LNCaP clone FGC (cell line): Measurements from ENCODE around the gene ADGRG6.

Experiments used
- DNase-seq: peaks from one replicate; pipeline ENCODE4 v3.0.0-alpha.2; 2011; ENCODE audit warnings: low read depth
- H3K4me3 ChIP-seq: 2 replicates; pipeline ENCODE4 v1.5.1; 2011; ENCODE audit warnings: mild to moderate bottlenecking, low read depth, low read length, control low read depth
- TF ChIP-seq, protein P1 (sequence below): IDR thresholded peaks from 2 replicates; pipeline ENCODE4 v1.5.1; 2012; ENCODE audit warnings: mild to moderate bottlenecking; ENCODE audit not compliant: control insufficient read depth, insufficient read depth; ENCODE audit errors: extremely low read depth

Gene ADGRG6

DNA sequence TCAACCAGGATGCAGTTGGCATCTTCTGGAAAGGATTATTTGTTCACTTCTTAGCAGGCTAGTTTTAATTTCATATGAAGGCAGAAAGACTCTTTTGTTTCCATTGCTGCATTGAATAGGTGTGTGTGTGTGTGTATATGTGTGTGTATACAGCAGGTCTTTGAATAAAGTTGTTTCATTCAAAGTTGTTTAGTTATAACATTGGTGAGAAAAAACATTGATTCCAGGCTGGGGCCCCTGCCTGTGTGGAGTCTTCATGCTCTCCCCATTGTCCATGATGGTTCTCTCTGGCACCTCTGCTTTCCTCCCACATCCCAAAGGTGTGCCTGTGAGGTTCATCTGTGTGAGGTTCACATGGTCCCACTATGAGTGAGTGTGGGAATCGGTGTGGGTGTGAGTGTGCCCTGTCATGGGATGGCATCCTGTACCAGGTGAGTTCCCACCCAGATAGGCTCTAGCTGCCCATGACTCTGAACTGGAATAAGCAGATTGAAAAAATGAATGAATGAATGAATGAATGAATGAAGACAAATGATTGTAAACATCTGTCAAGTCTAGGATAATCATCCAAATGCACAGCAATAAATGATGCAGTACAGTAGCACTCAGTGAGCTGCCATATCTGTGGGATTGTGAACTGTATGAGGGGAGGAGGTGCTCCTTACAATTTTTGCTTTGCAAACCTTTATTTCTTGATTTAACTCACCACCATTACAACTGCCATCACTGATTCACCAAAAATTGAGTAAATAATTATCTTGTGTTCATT is 156.0 kb downstream of the ADGRG6 start:
- no peak for DNase-seq
- no peak overlapping the region for H3K4me3 ChIP-seq

DNA sequence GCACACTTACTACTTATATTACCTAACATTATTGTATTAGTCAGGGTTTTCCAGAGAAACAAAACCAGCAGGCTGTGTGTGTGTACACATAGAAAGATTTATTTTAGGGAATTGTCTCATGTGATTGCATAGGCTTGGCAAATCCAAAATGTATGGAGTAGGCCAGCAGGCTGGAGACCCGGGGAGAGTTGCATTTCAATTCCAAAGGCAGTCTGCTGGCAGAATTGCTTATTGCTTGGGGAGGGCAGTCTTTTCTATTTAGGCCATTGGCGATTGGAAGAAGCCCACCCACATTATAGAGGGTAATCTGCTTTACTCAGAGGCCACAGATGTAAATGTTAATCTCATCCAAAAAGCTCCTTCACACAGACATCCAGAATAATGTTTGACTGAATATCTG is 157.0 kb downstream of the ADGRG6 start:
- H3K4me3 ChIP-seq: no peak overlapping the region
- TF ChIP-seq, protein P1, sequence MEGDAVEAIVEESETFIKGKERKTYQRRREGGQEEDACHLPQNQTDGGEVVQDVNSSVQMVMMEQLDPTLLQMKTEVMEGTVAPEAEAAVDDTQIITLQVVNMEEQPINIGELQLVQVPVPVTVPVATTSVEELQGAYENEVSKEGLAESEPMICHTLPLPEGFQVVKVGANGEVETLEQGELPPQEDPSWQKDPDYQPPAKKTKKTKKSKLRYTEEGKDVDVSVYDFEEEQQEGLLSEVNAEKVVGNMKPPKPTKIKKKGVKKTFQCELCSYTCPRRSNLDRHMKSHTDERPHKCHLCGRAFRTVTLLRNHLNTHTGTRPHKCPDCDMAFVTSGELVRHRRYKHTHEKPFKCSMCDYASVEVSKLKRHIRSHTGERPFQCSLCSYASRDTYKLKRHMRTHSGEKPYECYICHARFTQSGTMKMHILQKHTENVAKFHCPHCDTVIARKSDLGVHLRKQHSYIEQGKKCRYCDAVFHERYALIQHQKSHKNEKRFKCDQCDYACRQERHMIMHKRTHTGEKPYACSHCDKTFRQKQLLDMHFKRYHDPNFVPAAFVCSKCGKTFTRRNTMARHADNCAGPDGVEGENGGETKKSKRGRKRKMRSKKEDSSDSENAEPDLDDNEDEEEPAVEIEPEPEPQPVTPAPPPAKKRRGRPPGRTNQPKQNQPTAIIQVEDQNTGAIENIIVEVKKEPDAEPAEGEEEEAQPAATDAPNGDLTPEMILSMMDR: no peak
- no peak for DNase-seq

More for the DNA sequence above, 156.0 kb downstream of the ADGRG6 start:
- TF ChIP-seq, protein P1: no peak

DNA sequence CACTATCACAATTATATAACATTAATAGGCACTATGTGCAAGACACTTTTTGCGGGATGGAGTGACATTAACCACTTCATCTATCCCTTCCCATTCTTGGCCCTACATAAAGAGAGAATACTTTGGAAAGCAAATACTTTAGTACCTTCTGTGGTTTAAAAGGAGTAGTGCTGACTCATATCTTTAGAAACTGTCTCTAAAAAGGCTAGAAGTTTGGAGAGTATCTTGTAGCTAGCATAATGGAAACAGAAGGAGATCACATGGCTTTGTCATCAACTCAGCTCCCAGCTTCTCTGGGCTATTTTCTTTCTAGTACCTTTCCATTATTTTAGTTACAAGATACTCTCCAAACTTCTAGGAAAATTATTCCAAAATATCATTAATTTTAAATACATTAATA is 157.5 kb downstream of the ADGRG6 start:
- DNase-seq: no peak
- TF ChIP-seq, protein P1: no peak
- no peak overlapping the region for H3K4me3 ChIP-seq

DNA sequence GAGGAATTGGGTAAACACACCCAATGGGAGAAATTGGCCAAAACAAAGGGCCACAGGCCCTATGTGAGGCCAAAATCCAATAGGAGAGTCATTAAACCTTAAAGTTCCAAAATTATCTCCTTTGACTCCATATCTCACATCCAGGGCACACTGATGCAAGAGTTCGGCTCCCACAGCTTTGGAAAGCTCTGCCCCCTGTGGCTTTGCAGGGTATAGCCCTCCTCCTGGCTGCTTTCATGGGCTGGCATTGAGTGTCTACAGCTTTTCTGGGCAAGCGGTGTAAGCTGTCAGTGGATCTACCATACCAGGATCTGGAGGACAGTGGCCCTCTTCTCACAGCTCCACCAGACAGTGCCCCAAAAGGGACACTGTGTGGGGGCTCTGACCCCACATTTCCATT is 160.5 kb downstream of the ADGRG6 start:
- DNase-seq: no peak
- no peak overlapping the region for H3K4me3 ChIP-seq
- TF ChIP-seq, protein P1: no peak

DNA sequence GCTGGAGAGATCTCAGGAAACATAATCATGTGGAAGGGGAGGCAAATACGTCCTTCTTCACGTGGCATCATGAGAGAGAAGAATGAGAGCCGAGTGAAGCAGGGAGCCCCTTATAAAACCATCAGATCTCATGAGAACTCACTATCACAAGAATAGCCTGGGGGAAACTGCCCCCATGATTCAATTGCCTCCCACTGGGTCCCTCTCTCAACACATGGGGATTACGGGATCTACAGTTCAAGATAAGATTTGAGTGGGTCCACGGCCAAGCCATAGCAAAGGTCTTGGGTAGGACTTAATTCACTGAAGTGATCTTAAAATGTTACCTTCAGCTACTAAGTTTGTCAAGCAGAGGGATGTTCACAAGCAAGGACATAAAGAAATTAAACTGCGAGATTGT is 162.2 kb downstream of the ADGRG6 start:
- no peak for DNase-seq
- no peak overlapping the region for H3K4me3 ChIP-seq
- TF ChIP-seq, protein P1: no peak

DNA sequence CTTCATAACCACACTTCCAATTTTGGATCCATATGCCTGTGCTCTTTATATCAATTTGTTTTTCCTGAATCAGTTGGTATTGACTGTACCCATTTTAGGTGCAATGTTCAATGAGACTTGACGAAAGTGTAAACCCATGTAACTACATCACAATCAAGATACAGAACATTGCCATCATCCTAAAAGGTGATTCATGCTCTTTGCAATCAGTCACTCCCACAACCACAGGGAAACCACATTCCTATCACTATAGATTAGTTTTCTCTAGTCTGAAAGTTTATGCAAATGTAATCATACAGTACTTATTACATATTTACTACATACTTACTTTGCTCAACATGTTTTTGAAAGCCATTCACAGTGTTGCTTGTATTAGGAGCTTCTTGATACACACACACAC is 167.4 kb downstream of the ADGRG6 start:
- no peak for DNase-seq
- no peak overlapping the region for H3K4me3 ChIP-seq
- TF ChIP-seq, protein P1: no peak

DNA sequence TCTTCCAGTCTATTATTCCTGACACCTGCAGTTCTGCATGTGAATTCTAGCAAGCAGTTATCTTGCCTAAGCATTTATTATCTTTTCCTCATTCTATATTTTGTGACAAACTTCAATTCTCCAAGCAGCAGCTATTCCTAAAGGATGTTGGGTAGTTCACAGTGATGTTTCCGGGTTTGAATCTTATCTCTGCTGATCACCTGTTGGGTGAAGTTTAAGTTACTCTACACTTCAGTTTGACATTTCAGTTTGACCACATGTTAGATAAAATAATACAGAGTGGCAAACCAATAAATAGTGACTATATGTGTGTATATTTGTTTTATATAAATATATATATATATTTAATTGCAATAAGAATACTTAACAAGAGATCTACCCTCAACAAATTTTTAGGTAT is 168.6 kb downstream of the ADGRG6 start:
- no peak for DNase-seq
- TF ChIP-seq, protein P1: no peak
- H3K4me3 ChIP-seq: no peak overlapping the region
